GM12878 (cell line): ENCODE results near the gene NOL4L. TPM values are rescaled to one million over a fixed set of nuclear protein-coding genes. Genes with fewer than 3 reads are reported as not detected.

ENCODE experiments used
- ATAC-seq: fragments of 200-7000 bp; cut with Tn5 transposase; 3 replicates; pipeline ENCODE4 v1.9.1; 2020; ENCODE audit warnings: mild to moderate bottlenecking, moderate library complexity
- BruUV-seq: library from RNA; stranded (reverse); fragments of 400-500 nt; replicated peaks from 2 replicates; lab custom pipeline; 2021; lab: Mats Ljungman, UMichigan
- CTCF ChIA-PET: fragments of 300-600 bp; sonication (Branson Sonifier 250); formaldehyde crosslinking; extraction: SDS; loops from one replicate; lab custom pipeline; 2021; ENCODE audit warnings: inconsistent platforms; lab: Yijun Ruan, JAX
- POLR2A ChIA-PET: fragments of 350-600 bp; formaldehyde crosslinking; extraction: SDS; loops from one replicate; lab custom pipeline; 2021; ENCODE audit warnings: inconsistent platforms; lab: Charles Lee
- RAD21 ChIA-PET: fragments of 300-600 bp; sonication (Branson Sonifier 250); formaldehyde crosslinking; loops from one replicate; lab custom pipeline; 2023; ENCODE audit warnings: antibody characterized with exemption; ENCODE audit not compliant: unreplicated experiment; lab: Charles Lee
- SMC1A ChIA-PET: fragments of 300-600 bp; sonication (Branson Sonifier 250); formaldehyde crosslinking; loops from one replicate; lab custom pipeline; 2023; ENCODE audit not compliant: unreplicated experiment, uncharacterized antibody; lab: Charles Lee
- DNase-seq: peaks from one replicate; pipeline ENCODE4 v3.0.0-alpha.2; 2011; ENCODE audit warnings: low read depth, low spot score
- FAIRE-seq: peaks from 3 replicates; lab custom pipeline; 2011; peaks lifted over from hg19 to GRCh38; lab: Jason Lieb, UNC
- H2AFZ ChIP-seq: 2 replicates; pipeline ENCODE4 v1.6.0; 2011; ENCODE audit warnings: low read depth, low read length, control low read depth; ENCODE audit not compliant: control insufficient read depth
- H3K27ac ChIP-seq: 2 replicates; pipeline ENCODE4 v1.5.1; 2011; ENCODE audit warnings: control low read depth; ENCODE audit not compliant: control insufficient read depth, insufficient read depth
- H3K27me3 ChIP-seq, 2 experiments: replicated peaks in 1 of 2; 2 replicates each; pipeline versions ENCODE4 v1.6.0 to v1.6.1; 2011; ENCODE audit warnings: low read length in 1 of 2; ENCODE audit not compliant: control insufficient read depth in 2 of 2, insufficient read depth in 2 of 2
- H3K36me3 ChIP-seq, 2 experiments: 2 replicates each; pipeline ENCODE4 v1.5.1; 2011; ENCODE audit warnings: low read length in 1 of 2; ENCODE audit not compliant: control insufficient read depth in 2 of 2, insufficient read depth in 2 of 2
- H3K4me1 ChIP-seq: 2 replicates; pipeline ENCODE4 v1.6.1; 2011; ENCODE audit warnings: mild to moderate bottlenecking, low read length, moderate library complexity, mixed read lengths; ENCODE audit not compliant: control insufficient read depth, insufficient read depth
- H3K4me2 ChIP-seq: 2 replicates; pipeline ENCODE4 v1.6.0; 2011; ENCODE audit warnings: control low read depth; ENCODE audit not compliant: control insufficient read depth, insufficient read depth
- H3K4me3 ChIP-seq: fragments of 200-600 bp; sonication (generic); 2 replicates; pipeline ENCODE4 v1.5.1; 2016
- H3K79me2 ChIP-seq: 2 replicates; pipeline ENCODE4 v1.6.0; 2011; ENCODE audit warnings: low read length; ENCODE audit not compliant: control insufficient read depth, insufficient read depth
- H3K9ac ChIP-seq: 2 replicates; pipeline ENCODE4 v1.8.0; 2011; ENCODE audit warnings: low read length, control low read depth, mixed read lengths; ENCODE audit not compliant: control insufficient read depth, insufficient read depth
- H3K9me3 ChIP-seq: replicated peaks from 3 replicates; pipeline ENCODE4 v1.5.1; 2011; ENCODE audit warnings: mild to moderate bottlenecking, low read length; ENCODE audit not compliant: control insufficient read depth, insufficient read depth
- H4K20me1 ChIP-seq: 2 replicates; pipeline ENCODE4 v1.6.0; 2011; ENCODE audit not compliant: control insufficient read depth, insufficient read depth
- BACH1 ChIP-seq: fragments of 450-650 bp; IDR thresholded peaks from 2 replicates; pipeline ENCODE4 v1.6.1; 2017; ENCODE audit warnings: mild to moderate bottlenecking, borderline replicate concordance
- CBX5 ChIP-seq: sonication (generic); IDR thresholded peaks from 2 replicates; pipeline ENCODE4 v1.6.1; 2016; ENCODE audit warnings: low read depth, moderate library complexity, mild to moderate bottlenecking, inconsistent platforms
- CHD4 ChIP-seq: fragments of 200-600 bp; sonication (generic); IDR thresholded peaks from 2 replicates; pipeline ENCODE4 v1.6.1; 2016; ENCODE audit warnings: mild to moderate bottlenecking
- FOXM1 ChIP-seq: IDR thresholded peaks from 2 replicates; pipeline ENCODE4 v1.6.1; 2012; ENCODE audit warnings: low read depth, mild to moderate bottlenecking, inconsistent platforms, low read length, moderate library complexity
- IKZF1 ChIP-seq: fragments of 450-650 bp; conservative IDR thresholded peaks from 2 replicates; pipeline ENCODE4 v1.6.1; 2017; ENCODE audit warnings: antibody characterized with exemption, mild to moderate bottlenecking
- NFYA ChIP-seq: IDR thresholded peaks from 2 replicates; pipeline ENCODE4 v1.6.1; 2011; ENCODE audit warnings: low read depth, mild to moderate bottlenecking, low read length, improper control_type of control experiment, borderline replicate concordance
- NR2C1 ChIP-seq: fragments of 450-650 bp; IDR thresholded peaks from 2 replicates; pipeline ENCODE4 v1.6.1; 2017; ENCODE audit warnings: antibody characterized with exemption, mild to moderate bottlenecking, moderate library complexity
- NR2F1 ChIP-seq: fragments of 450-650 bp; conservative IDR thresholded peaks from 2 replicates; pipeline ENCODE4 v1.6.1; 2017; ENCODE audit warnings: mild to moderate bottlenecking
- SMAD5 ChIP-seq: IDR thresholded peaks from 2 replicates; pipeline ENCODE4 v1.6.1; 2016; ENCODE audit warnings: antibody characterized with exemption, low read depth
- SUPT20H ChIP-seq: IDR thresholded peaks from 2 replicates; pipeline ENCODE4 v1.6.1; 2011; ENCODE audit warnings: low read depth, mild to moderate bottlenecking, low read length, moderate library complexity, borderline replicate concordance; ENCODE audit not compliant: control insufficient read depth
- YBX1 ChIP-seq: fragments of 450-650 bp; IDR thresholded peaks from 2 replicates; pipeline ENCODE4 v1.6.1; 2016; ENCODE audit warnings: antibody characterized with exemption
- WGBS: methylation state at CpG from one replicate; pipeline ENCODE4 v1.1.6; 2016; ENCODE audit warnings: low lambda C conversion rate; ENCODE audit not compliant: insufficient replicate concordance, insufficient coverage; ENCODE audit errors: missing lambda C conversion rate; 5-methylcytosine and 5-hydroxymethylcytosine counted together
- in situ Hi-C: fragments of 300-500 bp; cut with MboI; formaldehyde crosslinking; loops from 9 replicates; pipeline ENCODE4 v1.14.3; 2018; ENCODE audit warnings: mixed read lengths
- intact Hi-C: fragments of 100-400 bp; cut with micrococcal nuclease; formaldehyde crosslinking; loops from one replicate; pipeline ENCODE4 v1.14.2; 2022; ENCODE audit not compliant: unreplicated experiment
- polyA plus RNA-seq, 11 experiments: library from polyadenylated mRNA; depleted of rRNA in 4 of 11; unstranded in 6 of 11; stranded (reverse) in 5 of 11; fragments of >200 nt; fragmentation: Nextera tagmentation in 4 of 11; fragmentation: Illumina TruSeq in 1 of 11; extraction: Ambion mirVana in 4 of 11; extraction: Trizol in 1 of 11; gene quantifications; 1 replicate in 1 of 11; 2 replicates in 10 of 11; pipeline versions ENCODE4 v1.2.1 to v1.2.3, GENCODE V29; 2011 to 2016; ENCODE audit warnings: inconsistent platforms in 2 of 11, missing spikeins in 2 of 11, low read depth in 1 of 11
- total RNA-seq, 4 experiments: library from RNA; depleted of rRNA in 3 of 4; stranded (reverse); fragments of >200 nt in 3 of 4; fragmentation: Illumina TruSeq in 1 of 4; extraction: Trizol in 1 of 4; gene quantifications; 2 replicates each; pipeline versions ENCODE4 v1.2.1 to v1.2.3, GENCODE V29; 2013 to 2021
- TF ChIP-seq, protein P1 (sequence below): IDR thresholded peaks from 2 replicates; pipeline ENCODE4 v1.6.1; 2012; ENCODE audit warnings: mild to moderate bottlenecking, low read depth, low read length

Gene NOL4L
- total and polyA plus RNA-seq, 10 of the 15 experiments (the other 5 are each of a cell fraction or from before 2014, with no cell fraction given): 2.3 to 24.0 (median 8.0) TPM

- BruUV-seq: no TSS peak
- Histone ChIP-seq H3K36me3 (no peaks in the 10 kb centered on the region; a peak in 1 of 4 replicates), H3K9me3 (no peaks in the 10 kb centered on the region), H3K4me3 (no peak overlapping the region), H3K27me3 (no peaks in the 10 kb centered on the region), H3K4me1 (no peaks in the 10 kb centered on the region), H3K4me2 (no peak overlapping the region), H3K79me2 (no peaks in the 10 kb centered on the region), H2AFZ (no peak overlapping the region), H4K20me1 (no peaks in the 10 kb centered on the region), H3K9ac (no peak overlapping the region), H3K27ac (no peak overlapping the region)
- ChIA-PET CTCF (interaction anchor here (1.6 kb wide), 1 partner anchor 116 kb away, joined by 5 read pairs; no protein-coding TSS in a partner anchor), POLR2A (interaction anchor here (0.6 kb wide), 1 partner anchor 10 kb away, joined by 3 read pairs; no protein-coding TSS in a partner anchor), SMC1A (no interaction called here), RAD21 (no interaction called here)
- intact Hi-C loops (no loop called here), in situ Hi-C loops (no loop called here)
- no peak for TF ChIP-seq IKZF1
- no peak for TF ChIP-seq NFYA
- TF ChIP-seq YBX1: no peak
- TF ChIP-seq CHD4: no peak
- no peak for TF ChIP-seq SMAD5
- no peak for TF ChIP-seq BACH1
- TF ChIP-seq, protein P1, sequence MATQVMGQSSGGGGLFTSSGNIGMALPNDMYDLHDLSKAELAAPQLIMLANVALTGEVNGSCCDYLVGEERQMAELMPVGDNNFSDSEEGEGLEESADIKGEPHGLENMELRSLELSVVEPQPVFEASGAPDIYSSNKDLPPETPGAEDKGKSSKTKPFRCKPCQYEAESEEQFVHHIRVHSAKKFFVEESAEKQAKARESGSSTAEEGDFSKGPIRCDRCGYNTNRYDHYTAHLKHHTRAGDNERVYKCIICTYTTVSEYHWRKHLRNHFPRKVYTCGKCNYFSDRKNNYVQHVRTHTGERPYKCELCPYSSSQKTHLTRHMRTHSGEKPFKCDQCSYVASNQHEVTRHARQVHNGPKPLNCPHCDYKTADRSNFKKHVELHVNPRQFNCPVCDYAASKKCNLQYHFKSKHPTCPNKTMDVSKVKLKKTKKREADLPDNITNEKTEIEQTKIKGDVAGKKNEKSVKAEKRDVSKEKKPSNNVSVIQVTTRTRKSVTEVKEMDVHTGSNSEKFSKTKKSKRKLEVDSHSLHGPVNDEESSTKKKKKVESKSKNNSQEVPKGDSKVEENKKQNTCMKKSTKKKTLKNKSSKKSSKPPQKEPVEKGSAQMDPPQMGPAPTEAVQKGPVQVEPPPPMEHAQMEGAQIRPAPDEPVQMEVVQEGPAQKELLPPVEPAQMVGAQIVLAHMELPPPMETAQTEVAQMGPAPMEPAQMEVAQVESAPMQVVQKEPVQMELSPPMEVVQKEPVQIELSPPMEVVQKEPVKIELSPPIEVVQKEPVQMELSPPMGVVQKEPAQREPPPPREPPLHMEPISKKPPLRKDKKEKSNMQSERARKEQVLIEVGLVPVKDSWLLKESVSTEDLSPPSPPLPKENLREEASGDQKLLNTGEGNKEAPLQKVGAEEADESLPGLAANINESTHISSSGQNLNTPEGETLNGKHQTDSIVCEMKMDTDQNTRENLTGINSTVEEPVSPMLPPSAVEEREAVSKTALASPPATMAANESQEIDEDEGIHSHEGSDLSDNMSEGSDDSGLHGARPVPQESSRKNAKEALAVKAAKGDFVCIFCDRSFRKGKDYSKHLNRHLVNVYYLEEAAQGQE: no peak
- TF ChIP-seq NR2F1: no peak
- no peak for TF ChIP-seq NR2C1
- no peak for TF ChIP-seq SUPT20H
- no peak for TF ChIP-seq CBX5
- no peak for TF ChIP-seq FOXM1
- DNase-seq: no peak
- ATAC-seq: no peak
- WGBS: 59% methylated on average over 26 of the region's 28 CpGs
- no peak for FAIRE-seq
Observed at GRCh38 chr20:32453467-32454163, 131.5 kb downstream of the NOL4L start.
